Stimulated activated CD8-positive, alpha-beta memory T cell treated with anti-CD3 and anti-CD28 coated beads, Interleukin-4, amount 100 ng/mL, for 24 hours (primary cell): ENCODE data around the gene CYP2F1.
"Not testable (repeated sequence)": the region's sequence is repeated elsewhere in the genome, so short reads cannot be mapped to it uniquely, and the experiment has no call there.

Experiments
- DNase-seq: peaks from one replicate; pipeline ENCODE4 v3.0.0-alpha.2; 2020; ENCODE audit warnings: low read depth

The CYP2F1 gene

GRCh38 chr19:41114132-41114531 lies at the start of gene CYP2F1:
Gene CYP2F1 (plus strand): TSS chr19:41114432. CDS start chr19:41116189, 1,757 bp downstream.
- DNase-seq: no peak

- DNase-seq: no peak
Observed at GRCh38 chr19:41064974-41065569, 49.2 kb upstream of the CYP2F1 start.

- DNase-seq: no peak
Observed at GRCh38 chr19:41076286-41076685, 37.9 kb upstream of the CYP2F1 start.

GRCh38 chr19:41083516-41083915 lies 30.7 kb upstream of the CYP2F1 start:
- DNase-seq: no peak

- DNase-seq: no peak
Observed at GRCh38 chr19:41085748-41086415, 28.4 kb upstream of the CYP2F1 start.

GRCh38 chr19:41088151-41088550 lies 26.1 kb upstream of the CYP2F1 start, which contains the start of gene CYP2A13:
Gene CYP2A13 (plus strand): TSS chr19:41088451. CDS start chr19:41088472, 21 bp downstream.
- DNase-seq: no peak

GRCh38 chr19:41089959-41090358 lies 24.3 kb upstream of the CYP2F1 start:
- no peak for DNase-seq

- no peak for DNase-seq
Observed at GRCh38 chr19:41095703-41096102, 18.5 kb upstream of the CYP2F1 start.

- DNase-seq: no peak
Observed at GRCh38 chr19:41096353-41096752, 17.9 kb upstream of the CYP2F1 start.

GRCh38 chr19:41097302-41097701 lies 16.9 kb upstream of the CYP2F1 start:
- DNase-seq: no peak

GRCh38 chr19:41098762-41099161 lies 15.5 kb upstream of the CYP2F1 start:
- DNase-seq: no peak

GRCh38 chr19:41102210-41102609 lies 12.0 kb upstream of the CYP2F1 start:
- not testable (repeated sequence) for DNase-seq

GRCh38 chr19:41106177-41106576 lies 8.1 kb upstream of the CYP2F1 start:
- DNase-seq: no peak

GRCh38 chr19:41111296-41111695 lies 2.9 kb upstream of the CYP2F1 start:
- no peak for DNase-seq

GRCh38 chr19:41111750-41112295 lies 2.4 kb upstream of the CYP2F1 start:
- no peak for DNase-seq

- DNase-seq: no peak
Observed at GRCh38 chr19:41112728-41113290, 1.4 kb upstream of the CYP2F1 start.

- no peak for DNase-seq
Observed at GRCh38 chr19:41116261-41116660, 2.0 kb downstream of the CYP2F1 start.

- peak; percentile 37 for DNase-seq
Observed at GRCh38 chr19:41120929-41121911, 7.0 kb downstream of the CYP2F1 start.

- DNase-seq: not testable (repeated sequence)
Observed at GRCh38 chr19:41122846-41123245, 8.6 kb downstream of the CYP2F1 start.

- no peak for DNase-seq
Observed at GRCh38 chr19:41123716-41124294, 9.6 kb downstream of the CYP2F1 start.

GRCh38 chr19:41126765-41127203 lies 12.6 kb downstream of the CYP2F1 start:
- DNase-seq: not testable (repeated sequence)
